Common myeloid progenitor, CD34-positive (primary cell): ENCODE measurements around the gene RPTOR.
A peak's percentile ranks its signal among the peaks of the same experiment; 100 is the strongest.

ENCODE experiments used
- CTCF ChIA-PET: fragments of 350-600 bp; sonication (Branson Sonifier 250); formaldehyde crosslinking; loops from one replicate; lab custom pipeline; 2021; ENCODE audit warnings: antibody characterized with exemption; lab: Charles Lee
- POLR2A ChIA-PET: fragments of 350-600 bp; sonication (Branson Sonifier 250); formaldehyde crosslinking; loops from one replicate; lab custom pipeline; 2021; ENCODE audit warnings: antibody characterized with exemption; lab: Charles Lee
- DNase-seq, 3 donors: peaks; one replicate each; pipeline versions ENCODE4 v3.0.0 to v3.0.0-alpha.2; 2013
- H3K27ac ChIP-seq, 2 experiments: 1 replicate in 1 of 2; 2 replicates in 1 of 2; pipeline ENCODE4 v1.7.0; 2013; ENCODE audit warnings: inconsistent platforms in 2 of 2, low read length in 2 of 2, mild to moderate bottlenecking in 2 of 2, low read depth in 1 of 2, moderate library complexity in 1 of 2; ENCODE audit not compliant: severe bottlenecking in 2 of 2, insufficient read depth in 1 of 2, poor library complexity in 1 of 2
- H3K27me3 ChIP-seq, 5 experiments: replicated peaks in 2 of 5; 1 replicate in 3 of 5; 2 replicates in 2 of 5; pipeline versions ENCODE4 v1.6.1 to v1.7.0; 2013; ENCODE audit warnings: low read length in 4 of 5, mild to moderate bottlenecking in 2 of 5, moderate library complexity in 2 of 5, inconsistent platforms in 1 of 5; ENCODE audit not compliant: insufficient read depth in 5 of 5, control insufficient read depth in 4 of 5
- H3K36me3 ChIP-seq, 4 experiments: 1 replicate in 2 of 4; 2 replicates in 2 of 4; pipeline versions ENCODE4 v1.6.1 to v1.7.0; 2013; ENCODE audit warnings: low read length in 3 of 4, control low read depth in 1 of 4, mild to moderate bottlenecking in 1 of 4; ENCODE audit not compliant: control insufficient read depth in 4 of 4, insufficient read depth in 4 of 4
- H3K4me1 ChIP-seq, 4 experiments: 1 replicate in 3 of 4; 2 replicates in 1 of 4; pipeline versions ENCODE4 v1.6.1 to v1.7.1; 2013; ENCODE audit warnings: low read length in 3 of 4, mild to moderate bottlenecking in 3 of 4, control low read depth in 1 of 4, inconsistent platforms in 1 of 4, moderate library complexity in 1 of 4; ENCODE audit not compliant: control insufficient read depth in 4 of 4, insufficient read depth in 4 of 4; ENCODE audit errors: control extremely low read depth in 1 of 4
- H3K4me3 ChIP-seq, 7 experiments: 1 replicate in 4 of 7; 2 replicates in 3 of 7; pipeline versions ENCODE4 v1.5.1 to v1.7.0; 2013; ENCODE audit warnings: mild to moderate bottlenecking in 7 of 7, low read length in 6 of 7, moderate library complexity in 6 of 7, inconsistent platforms in 2 of 7, low read depth in 2 of 7, control low read depth in 1 of 7; ENCODE audit not compliant: insufficient read depth in 4 of 7, control insufficient read depth in 1 of 7; ENCODE audit errors: extremely low read depth in 1 of 7
- H3K9me3 ChIP-seq, 5 experiments: 1 replicate in 4 of 5; 2 replicates in 1 of 5; pipeline versions ENCODE4 v1.6.1 to v1.7.1; 2013; ENCODE audit warnings: low read length in 4 of 5, mild to moderate bottlenecking in 2 of 5, inconsistent platforms in 1 of 5, low read depth in 1 of 5, moderate library complexity in 1 of 5; ENCODE audit not compliant: control insufficient read depth in 4 of 5, insufficient read depth in 2 of 5; ENCODE audit errors: control extremely low read depth in 1 of 5
- WGBS: methylation state at CpG from one replicate; pipeline ENCODE4 v1.1.5; 2013; ENCODE audit not compliant: insufficient coverage; 5-methylcytosine and 5-hydroxymethylcytosine counted together

RPTOR gene

GRCh38 chr17:80785477-80786178 is 241.0 kb downstream of the RPTOR start:
- H3K4me1 ChIP-seq: peaks cover 12 to 46% (median 37%) of the 10 kb centered on the region in 4 experiments
- POLR2A ChIA-PET: no interaction called here

GRCh38 chr17:80786470-80786869 is 241.8 kb downstream of the RPTOR start:
- ChIA-PET POLR2A (no interaction called here), CTCF (no interaction called here)
- no peak for DNase-seq
- Histone ChIP-seq H3K27ac (no peak overlapping the region), H3K9me3 (peaks cover 0 to 3% (median 0%) of the 10 kb centered on the region in 5 experiments), H3K4me3 (no peak overlapping the region), H3K4me1 (peaks cover 12 to 43% (median 28%) of the 10 kb centered on the region in 4 experiments), H3K36me3 (peaks cover 0 to 6% (median under 1%) of the 10 kb centered on the region in 4 experiments), H3K27me3 (no peaks in the 10 kb centered on the region)
- WGBS: 100% methylated on average over 9 of the region's 9 CpGs

More at GRCh38 chr17:80785477-80786178, 241.0 kb downstream of the RPTOR start:
- no peak for DNase-seq
- Histone ChIP-seq H3K27me3 (no peaks in the 10 kb centered on the region), H3K9me3 (peaks cover 0 to 3% (median 0%) of the 10 kb centered on the region in 5 experiments), H3K27ac (no peak overlapping the region), H3K36me3 (peaks cover 0 to 6% (median 0%) of the 10 kb centered on the region in 4 experiments), H3K4me3 (no peak overlapping the region)
- 96% methylated on average over 15 of the region's 19 CpGs for WGBS
- CTCF ChIA-PET: no interaction called here

- H3K9me3 ChIP-seq: peaks cover 0 to 3% (median 0%) of the 10 kb centered on the region in 5 experiments
- H3K4me1 ChIP-seq: peaks cover 12 to 39% (median 24%) of the 10 kb centered on the region in 4 experiments
- DNase-seq: no peak
- H3K36me3 ChIP-seq: peaks cover 0 to 8% (median 2%) of the 10 kb centered on the region in 4 experiments
- H3K4me3 ChIP-seq: no peak overlapping the region
- no peaks in the 10 kb centered on the region for H3K27me3 ChIP-seq
- CTCF ChIA-PET: no interaction called here
- WGBS: 98% methylated on average over 7 of the region's 8 CpGs
- POLR2A ChIA-PET: no interaction called here
- H3K27ac ChIP-seq: no peak overlapping the region
These were observed 242.2 kb downstream of the RPTOR start for GRCh38 chr17:80786887-80787286.

- POLR2A ChIA-PET: no interaction called here
These were observed 243.2 kb downstream of the RPTOR start for GRCh38 chr17:80787881-80788280.

GRCh38 chr17:80789356-80789902 is 244.8 kb downstream of the RPTOR start:
- H3K9me3 ChIP-seq: peaks cover 0 to 3% (median 0%) of the 10 kb centered on the region in 5 experiments
- peaks cover 0 to 25% (median 7%) of the 10 kb centered on the region in 4 experiments for H3K36me3 ChIP-seq
- H3K27me3 ChIP-seq: no peaks in the 10 kb centered on the region
- no peak overlapping the region for H3K27ac ChIP-seq
- WGBS: 100% methylated on average over 6 of the region's 7 CpGs
- peaks cover 4 to 21% (median 12%) of the 10 kb centered on the region in 4 experiments for H3K4me1 ChIP-seq
- POLR2A ChIA-PET: no interaction called here
- H3K4me3 ChIP-seq: no peak overlapping the region
- CTCF ChIA-PET: interaction anchor here (1.1 kb wide), 1 partner anchor 52 kb away, joined by 3 read pairs; no protein-coding TSS in a partner anchor
- no peak for DNase-seq

More at GRCh38 chr17:80787881-80788280, 243.2 kb downstream of the RPTOR start:
- no peak for DNase-seq
- Histone ChIP-seq H3K4me3 (no peak overlapping the region), H3K27ac (no peak overlapping the region), H3K4me1 (peaks cover 8 to 29% (median 15%) of the 10 kb centered on the region in 4 experiments), H3K36me3 (peaks cover 0 to 12% (median 2%) of the 10 kb centered on the region in 4 experiments), H3K9me3 (peaks cover 0 to 3% (median 0%) of the 10 kb centered on the region in 5 experiments), H3K27me3 (no peaks in the 10 kb centered on the region)
- CTCF ChIA-PET: interaction anchor here (0.6 kb wide), 1 partner anchor 128 kb away, joined by 3 read pairs; no protein-coding TSS in a partner anchor
- no CpG with 5 or more reads among the region's 3 CpGs for whole genome bisulfite sequencing

GRCh38 chr17:80790021-80790765 is 245.6 kb downstream of the RPTOR start:
- 68% methylated on average over 9 of the region's 13 CpGs for WGBS
- no peaks in the 10 kb centered on the region for H3K27me3 ChIP-seq
- ChIA-PET CTCF (interaction anchor here (1.1 to 1.2 kb wide), 2 partner anchors 34 to 53 kb away, joined by 3 read pairs; no protein-coding TSS in a partner anchor), POLR2A (interaction anchor here (0.5 to 0.6 kb wide), 2 partner anchors 35 to 111 kb away, joined by 3 to 4 read pairs; no protein-coding TSS in a partner anchor)
- peaks cover 0 to 3% (median 0%) of the 10 kb centered on the region in 5 experiments for H3K9me3 ChIP-seq
- peaks cover 4 to 21% (median 12%) of the 10 kb centered on the region in 4 experiments for H3K4me1 ChIP-seq
- DNase-seq: peak in 2 of 3 donors; percentile 23 to 33
- no peak overlapping the region for H3K4me3 ChIP-seq
- H3K36me3 ChIP-seq: peaks cover 0 to 32% (median 7%) of the 10 kb centered on the region in 4 experiments
- peak overlapping the region in 1 of 2 experiments; percentile 36 for H3K27ac ChIP-seq
